Fibroblast of skin of left biceps (primary cell): Measurements from ENCODE around the gene STK33.

ENCODE experiments used
- DNase-seq, 2 experiments: peaks; one replicate each; pipeline ENCODE4 v3.0.0-alpha.2; 2013; ENCODE audit warnings: low read depth in 2 of 2

STK33 gene

DNA sequence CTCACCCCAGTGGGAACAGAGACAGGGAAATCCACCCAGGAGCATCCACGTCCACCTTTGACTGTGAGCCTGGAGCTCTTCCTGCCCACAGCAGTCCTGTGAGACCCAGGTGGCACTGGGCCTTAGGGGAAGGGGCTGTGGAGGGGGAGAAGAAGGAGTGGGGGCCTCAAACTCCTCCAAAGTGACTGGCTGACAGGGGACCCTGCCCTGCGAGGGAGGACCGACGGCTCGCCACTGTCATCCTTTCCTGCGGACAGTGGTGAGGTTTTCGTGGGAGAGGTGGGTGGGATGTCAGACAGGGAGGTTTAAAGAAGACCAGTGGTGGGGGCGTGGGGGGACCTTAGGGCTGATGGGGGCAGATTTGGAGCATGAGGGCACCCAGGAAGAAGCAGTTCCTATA is 237.8 kb downstream of the STK33 start:
- no peak for DNase-seq

DNA sequence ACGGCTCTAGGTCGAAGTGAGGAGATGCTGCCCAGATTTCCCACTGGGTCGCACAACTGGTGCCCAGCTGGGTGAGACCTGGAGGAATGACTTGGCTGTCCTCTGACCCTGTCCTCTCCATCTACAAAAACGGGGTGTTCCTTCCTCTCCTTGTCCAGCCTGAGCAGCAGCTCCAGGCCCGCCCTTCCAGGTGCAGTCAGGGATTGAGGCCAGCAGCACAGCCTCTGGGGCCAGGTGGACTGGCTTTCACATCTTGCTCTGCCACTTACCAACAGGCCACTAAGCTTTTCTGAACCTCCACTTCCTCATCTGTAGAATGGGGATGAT is 238.6 kb downstream of the STK33 start:
- DNase-seq: no peak

DNA sequence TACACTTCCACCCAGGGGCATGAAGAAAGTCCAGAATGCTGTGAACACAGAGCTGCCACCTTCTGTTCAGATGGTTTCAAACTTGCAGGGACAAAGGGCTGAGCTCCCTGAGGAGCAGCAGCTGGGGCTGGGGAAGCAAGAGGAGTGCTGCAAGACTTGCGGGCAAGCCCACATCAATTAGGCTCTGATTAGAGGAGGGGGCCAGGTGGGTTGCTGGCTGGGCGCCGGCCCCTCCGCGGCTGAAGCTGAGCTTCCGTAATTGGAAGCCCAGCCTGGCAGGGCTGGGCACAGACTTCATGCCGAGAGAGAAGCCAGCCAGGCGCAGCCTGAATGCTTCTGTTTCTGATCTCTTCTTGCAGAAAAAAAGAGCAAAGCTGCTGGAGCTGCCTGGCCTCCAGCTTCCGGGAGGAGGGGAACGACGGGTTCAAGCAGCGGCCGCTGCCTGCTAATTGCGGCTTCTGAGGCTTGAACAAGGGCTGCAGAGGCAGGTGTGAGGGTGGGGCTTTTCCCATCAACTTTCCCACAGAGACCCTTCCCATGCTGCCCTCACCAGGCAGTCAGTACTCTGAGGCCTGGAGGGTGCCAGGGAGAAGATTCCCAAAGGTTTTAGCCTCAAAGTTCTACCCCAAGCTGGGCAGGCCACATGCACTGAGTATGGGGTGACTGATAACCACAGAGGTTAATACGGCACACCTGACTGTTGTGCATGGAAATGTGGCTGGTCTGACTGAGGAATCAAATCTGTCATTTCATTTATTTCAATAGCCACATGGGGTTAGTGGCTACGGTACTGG is 239.2 kb downstream of the STK33 start:
- DNase-seq: no peak

DNA sequence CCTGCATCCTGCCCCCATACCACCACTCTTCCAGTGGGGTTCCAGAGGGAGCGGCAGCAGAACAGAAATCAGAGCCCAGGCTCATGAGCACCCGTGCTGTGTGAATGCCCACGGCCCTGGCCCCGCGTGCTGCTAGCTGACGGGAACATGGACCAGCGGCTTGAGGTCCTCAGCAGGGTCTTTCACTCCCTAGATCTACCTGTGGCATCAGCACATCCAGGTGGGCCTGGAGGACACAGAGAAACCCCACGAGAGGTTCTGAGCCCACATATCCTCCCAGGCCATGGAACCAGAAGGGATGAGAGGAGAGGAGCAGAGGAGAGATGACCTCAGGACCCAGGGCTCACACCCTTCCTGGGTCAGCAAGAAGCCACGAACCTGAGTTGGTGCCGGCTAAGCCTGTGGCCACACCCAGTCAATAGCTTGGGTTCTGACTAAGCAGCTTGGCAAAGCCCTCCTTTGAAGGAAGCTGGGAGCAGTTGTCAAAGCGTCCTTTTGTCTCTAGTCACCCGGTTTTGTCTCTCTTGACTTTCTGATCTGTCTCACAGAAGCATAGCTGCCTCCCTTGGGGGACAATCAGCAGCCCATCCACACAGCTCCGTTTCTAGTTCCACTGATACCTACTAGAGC is 241.0 kb downstream of the STK33 start:
- no peak for DNase-seq

DNA sequence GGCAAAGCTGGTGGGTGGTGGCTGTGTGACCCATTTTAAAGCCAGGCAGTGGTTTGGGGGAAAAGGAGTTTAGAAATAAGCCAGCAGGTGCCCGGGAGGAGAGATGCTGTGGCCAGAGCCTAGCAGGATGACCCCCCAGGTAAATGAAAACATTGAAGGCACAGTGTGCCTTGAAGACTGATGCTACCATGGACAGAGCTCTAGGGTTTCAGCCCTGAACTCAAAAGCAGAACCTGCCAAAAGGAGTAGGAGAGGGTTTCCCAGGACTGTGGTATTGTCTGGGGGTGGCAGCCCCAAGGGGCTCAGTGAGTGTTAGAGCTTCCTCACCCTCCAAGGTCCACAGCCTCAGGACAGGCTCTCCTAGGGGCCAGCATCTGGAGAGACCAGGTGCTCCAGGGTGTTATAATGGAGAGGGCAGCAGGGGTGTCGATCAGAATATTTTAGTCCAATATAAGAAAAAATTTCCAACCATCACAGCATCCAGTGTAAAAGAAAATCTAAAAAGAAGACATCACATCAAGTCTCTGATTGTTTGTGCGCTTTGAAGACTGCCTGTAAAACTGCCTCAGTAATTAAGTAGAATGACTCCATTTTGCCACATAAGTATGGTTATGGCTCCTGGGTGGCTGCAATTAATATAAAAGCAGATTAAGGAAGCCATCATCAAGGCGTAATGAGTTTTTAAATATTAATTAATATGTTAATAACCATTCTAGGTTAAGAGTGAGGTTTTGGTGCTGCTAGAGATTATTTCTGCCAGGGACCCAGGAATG is 241.7 kb downstream of the STK33 start:
- DNase-seq: no peak

DNA sequence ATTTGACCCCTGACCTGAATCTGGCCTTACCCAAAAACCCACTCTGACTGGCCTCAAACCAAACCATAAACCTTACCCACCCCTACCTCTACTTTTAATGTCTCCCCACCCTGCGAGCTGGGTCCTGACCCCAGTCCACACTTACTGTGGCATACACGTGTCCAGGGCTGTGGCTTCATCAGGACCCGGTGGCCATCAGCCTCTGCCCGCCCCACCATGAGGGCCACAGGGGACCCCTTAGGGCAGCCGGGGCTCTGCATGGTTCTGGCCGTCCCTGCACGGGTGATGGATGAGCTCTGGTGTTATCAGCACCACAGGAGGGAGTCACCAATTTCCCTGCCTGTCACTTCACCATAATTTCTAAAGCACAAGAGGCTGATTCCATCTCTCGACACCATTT is 242.8 kb downstream of the STK33 start:
- no peak for DNase-seq

DNA sequence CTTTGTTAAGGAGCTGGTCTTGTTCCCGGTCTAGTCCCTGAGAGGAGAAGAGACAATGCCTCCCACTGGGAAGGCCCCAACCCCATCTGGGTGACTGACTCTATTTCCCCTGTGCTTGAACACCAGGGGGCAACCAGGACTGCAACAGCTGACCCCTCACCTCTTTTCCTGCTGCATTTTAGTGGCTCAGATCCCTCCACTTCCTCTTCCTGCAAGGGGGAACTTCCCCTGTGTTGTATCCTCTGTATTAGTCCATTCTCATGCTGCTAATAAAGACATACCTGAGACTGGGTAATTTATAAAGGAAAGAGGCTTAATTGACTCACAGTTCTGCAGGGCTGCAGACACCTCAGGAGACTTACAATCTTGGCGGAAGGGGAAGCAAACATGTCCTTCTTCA is 246.1 kb downstream of the STK33 start:
- no peak for DNase-seq

DNA sequence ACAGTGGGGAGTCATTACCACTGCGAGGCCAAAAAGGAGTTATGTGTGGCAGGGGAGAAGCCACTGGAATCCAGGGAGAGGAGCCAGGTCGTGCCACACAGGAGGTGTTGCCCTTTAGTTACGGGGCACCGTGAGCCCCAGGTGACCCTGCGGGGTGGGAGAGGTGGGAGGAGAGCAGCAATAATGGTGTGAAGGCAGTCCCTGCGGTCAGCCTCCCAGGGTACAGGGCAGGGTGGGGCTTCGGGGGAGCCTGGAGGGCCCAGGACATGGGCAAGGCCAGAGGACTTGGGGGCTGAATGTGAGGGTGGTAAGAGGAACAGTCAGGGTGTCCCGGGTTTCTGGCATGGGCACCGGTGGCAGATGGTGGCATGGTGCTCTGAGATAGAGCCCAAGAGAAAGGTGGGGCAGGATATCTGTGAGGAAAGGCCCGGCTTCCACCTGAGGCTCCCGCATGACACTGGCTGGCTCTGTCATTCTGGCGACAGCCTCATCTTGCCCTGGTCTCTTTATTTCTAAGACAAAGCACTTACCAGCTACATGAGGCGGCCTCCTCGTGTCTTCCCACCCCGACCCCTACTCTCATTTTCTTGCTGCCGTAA is 247.8 kb downstream of the STK33 start:
- DNase-seq: no peak

DNA sequence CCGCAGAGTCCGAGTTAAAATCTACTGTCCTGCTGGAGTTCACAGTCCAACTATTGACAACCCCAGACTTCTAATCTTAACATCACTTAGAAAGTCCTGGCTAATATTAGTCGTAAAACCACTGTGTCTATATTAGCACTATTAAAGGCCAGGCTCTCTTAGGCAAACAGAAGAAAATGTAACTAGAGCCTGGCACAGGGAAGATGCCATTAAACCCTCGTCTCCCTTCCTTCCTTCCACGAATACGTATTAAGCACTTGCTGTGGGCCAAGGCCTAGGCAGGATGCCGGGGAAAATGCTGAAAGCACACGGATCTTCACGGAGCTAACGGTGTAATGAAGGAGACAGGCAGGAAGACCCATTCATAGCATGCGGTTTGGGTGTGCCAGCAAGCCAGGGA is 248.8 kb downstream of the STK33 start:
- DNase-seq: no peak

DNA sequence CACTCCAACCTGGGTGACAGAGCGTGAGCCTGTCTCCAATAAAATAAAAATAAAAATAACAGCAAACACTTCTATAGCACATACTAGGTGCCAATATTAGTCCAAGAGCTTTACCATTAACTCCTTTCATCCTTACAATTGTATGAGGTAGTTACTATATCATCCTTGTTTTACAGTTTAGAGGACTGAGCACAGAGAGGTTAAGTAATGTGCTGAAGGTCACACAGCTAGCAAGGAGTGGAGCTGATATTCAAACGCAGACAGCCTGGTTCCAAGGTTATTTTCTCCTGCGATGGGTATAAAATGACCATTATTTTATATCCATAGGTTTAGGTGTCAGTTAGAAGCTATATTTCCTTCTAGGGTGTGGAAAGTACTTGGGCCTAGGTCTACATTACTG is 249.7 kb downstream of the STK33 start:
- no peak for DNase-seq

DNA sequence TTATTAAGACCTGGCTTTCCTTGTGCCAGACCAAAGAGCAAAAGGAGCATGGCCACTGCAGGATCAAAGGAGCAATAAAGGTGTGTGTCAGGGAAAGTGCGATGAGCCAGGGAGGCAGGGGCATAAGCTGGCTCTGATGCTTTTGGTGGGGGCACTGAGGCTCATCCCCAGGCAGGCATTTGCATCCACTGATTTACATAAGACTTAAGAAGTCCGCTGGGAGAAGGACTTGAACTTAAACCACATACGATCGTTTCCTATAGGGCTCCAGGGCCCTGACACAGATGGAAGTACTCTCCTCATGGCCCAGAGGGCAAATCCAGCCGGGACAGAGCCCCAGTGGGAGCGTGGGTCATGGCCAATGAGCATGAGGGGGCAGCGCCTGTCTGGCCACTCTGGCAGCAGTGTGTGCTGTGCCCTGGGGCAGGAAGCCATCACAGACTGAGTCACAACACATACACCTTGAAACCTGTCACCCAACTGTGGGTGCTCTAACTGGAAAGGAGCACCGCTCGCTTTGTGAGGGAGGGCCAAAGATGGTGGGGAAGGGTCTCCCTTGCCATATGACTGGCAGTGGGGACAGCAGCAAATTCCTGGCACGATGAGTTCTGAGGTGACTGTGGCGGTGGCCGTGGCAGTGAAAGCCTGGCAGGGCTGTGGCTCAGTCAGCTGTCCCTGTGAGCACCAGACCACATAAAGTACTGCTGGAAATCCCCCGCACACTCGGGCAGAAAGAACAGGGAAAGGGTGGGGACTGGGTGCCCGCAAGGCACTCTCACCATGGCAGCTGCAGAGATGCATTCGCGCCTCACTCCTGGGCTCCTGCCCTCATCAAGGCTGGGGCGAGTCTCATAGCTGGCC is 251.0 kb downstream of the STK33 start:
- DNase-seq: no peak

DNA sequence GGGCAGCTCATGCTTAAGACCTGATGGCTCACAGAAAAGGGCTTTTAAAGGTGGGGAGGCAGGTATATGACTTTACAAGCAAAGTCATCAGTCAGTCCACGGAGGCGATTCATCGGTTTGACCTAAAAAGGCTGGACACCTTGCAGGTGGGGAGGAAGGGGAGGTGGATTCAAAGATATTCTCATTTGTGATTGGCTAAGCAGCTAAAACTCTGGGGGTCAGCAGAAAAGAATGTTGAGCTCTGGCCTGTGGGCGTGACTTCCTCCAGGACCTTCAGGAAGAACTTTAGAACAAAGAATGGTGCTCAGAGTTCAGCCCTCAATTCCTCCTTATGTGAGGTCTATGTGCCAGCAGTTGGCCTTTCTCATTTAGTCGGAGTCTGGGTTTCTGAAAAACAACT is 252.0 kb downstream of the STK33 start:
- DNase-seq: no peak
